Erythroblast (primary cell): ENCODE measurements around the gene TGFBR2.

Experiments
- GATA1 ChIP-seq: IDR thresholded peaks from 2 replicates; pipeline ENCODE4 v1.6.1; 2011; ENCODE audit warnings: low read depth, mild to moderate bottlenecking, control low read depth, low read length, moderate library complexity
- POLR2A ChIP-seq: IDR thresholded peaks from 2 replicates; pipeline ENCODE4 v1.6.1; 2011; ENCODE audit warnings: mild to moderate bottlenecking, low read length

GRCh38 chr3:30633718-30634117 is 27.3 kb downstream of the TGFBR2 start:
- TF ChIP-seq POLR2A (no peak), GATA1 (no peak)
